GM18870 (cell line): ENCODE data around the gene FYB1.
A peak's percentile ranks its signal among the peaks of the same experiment; 100 is the strongest.
"Not testable (repeated sequence)": the region's sequence is repeated elsewhere in the genome, so short reads cannot be mapped to it uniquely, and the experiment has no call there.

Source experiments
- ATAC-seq: cut with Tn5 transposase; IDR thresholded peaks from one replicate; pipeline ENCODE4 v1.9.1; 2021; ENCODE audit warnings: moderate library complexity; ENCODE audit not compliant: unreplicated experiment

FYB1 gene, protein sequence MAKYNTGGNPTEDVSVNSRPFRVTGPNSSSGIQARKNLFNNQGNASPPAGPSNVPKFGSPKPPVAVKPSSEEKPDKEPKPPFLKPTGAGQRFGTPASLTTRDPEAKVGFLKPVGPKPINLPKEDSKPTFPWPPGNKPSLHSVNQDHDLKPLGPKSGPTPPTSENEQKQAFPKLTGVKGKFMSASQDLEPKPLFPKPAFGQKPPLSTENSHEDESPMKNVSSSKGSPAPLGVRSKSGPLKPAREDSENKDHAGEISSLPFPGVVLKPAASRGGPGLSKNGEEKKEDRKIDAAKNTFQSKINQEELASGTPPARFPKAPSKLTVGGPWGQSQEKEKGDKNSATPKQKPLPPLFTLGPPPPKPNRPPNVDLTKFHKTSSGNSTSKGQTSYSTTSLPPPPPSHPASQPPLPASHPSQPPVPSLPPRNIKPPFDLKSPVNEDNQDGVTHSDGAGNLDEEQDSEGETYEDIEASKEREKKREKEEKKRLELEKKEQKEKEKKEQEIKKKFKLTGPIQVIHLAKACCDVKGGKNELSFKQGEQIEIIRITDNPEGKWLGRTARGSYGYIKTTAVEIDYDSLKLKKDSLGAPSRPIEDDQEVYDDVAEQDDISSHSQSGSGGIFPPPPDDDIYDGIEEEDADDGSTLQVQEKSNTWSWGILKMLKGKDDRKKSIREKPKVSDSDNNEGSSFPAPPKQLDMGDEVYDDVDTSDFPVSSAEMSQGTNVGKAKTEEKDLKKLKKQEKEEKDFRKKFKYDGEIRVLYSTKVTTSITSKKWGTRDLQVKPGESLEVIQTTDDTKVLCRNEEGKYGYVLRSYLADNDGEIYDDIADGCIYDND

DNA sequence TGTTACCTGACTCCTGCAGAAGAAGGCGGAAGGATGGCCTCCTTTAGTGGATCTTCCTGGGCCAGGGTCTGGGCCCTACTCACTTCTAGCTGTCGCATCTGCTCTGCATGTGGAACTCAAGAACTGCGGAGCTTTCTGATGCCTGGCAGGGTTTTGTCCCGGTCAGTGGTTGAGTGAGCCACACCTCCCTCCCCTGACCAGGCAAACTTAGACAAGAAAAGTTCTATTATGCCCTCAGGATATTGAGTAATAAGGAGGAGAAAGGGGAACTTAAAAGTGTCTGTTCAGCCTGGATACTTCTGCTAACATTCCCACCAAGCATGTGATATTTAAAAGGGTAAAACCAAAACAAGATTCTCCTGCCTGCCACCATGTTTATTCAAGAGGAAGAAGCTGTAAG is at the start of gene FYB1:
TSS of gene FYB1 (minus strand) at position 127 of the 400 bp plus-strand sequence. CDS start 16,603 bp downstream, outside the sequence.
- no peak for ATAC-seq

DNA sequence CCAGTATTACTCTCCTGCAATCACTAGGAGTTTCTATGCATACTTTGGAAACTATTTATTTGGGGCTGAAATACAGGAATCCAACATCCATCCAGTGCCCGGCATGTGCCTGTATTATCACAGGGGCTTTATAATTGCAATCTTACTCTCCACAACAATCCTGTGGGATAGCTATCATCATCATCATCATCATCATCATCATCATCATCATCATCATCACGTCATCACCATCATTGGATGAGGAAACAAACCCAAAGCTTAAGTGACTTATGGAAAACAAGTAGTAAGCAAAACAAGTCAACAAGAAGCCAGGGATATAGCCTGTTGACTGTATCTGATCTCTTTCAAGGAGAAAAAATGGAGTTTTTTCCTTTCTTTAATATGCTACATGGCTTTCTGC is 47.8 kb upstream of the FYB1 start:
- no peak for ATAC-seq

DNA sequence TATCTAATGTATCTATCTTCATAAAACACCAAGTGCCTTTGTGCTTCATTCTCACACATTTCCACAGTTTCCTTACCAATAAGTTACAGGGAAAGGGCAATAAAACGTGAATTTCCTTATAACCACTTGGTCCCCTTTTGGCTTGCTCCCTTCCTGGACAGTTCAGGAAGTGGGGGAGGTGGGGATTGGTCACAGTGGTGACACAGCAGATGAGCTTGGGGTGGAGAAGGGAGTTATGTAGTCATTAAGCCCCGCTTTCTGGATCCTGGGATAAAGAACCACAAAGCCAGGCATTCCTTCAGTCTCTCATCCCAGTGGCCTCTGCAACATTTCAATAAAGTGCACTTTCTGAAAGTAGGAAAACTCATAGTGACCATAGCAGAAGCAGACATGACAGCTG is 47.1 kb upstream of the FYB1 start:
- ATAC-seq, result no peak

DNA sequence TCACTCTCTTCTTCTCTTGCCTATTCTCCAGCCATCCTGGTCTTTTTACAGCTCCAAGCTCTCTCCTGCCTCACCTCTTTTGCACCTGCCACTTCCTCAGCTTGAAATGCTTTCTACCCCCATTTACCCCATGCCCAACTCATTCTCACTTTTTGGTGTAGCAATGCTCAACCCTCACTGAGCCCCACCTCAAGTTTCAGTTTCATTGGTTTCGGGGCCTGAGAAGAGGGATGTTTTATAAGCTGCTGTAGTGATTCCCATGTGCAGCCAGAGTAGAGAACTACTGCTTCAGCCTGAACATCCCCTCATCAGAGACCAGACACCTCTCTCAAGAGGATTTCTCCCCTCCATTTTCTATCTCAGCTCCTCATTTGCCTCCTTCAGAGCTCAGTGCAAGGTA is 45.2 kb upstream of the FYB1 start:
- ATAC-seq, result peak; percentile 89

DNA sequence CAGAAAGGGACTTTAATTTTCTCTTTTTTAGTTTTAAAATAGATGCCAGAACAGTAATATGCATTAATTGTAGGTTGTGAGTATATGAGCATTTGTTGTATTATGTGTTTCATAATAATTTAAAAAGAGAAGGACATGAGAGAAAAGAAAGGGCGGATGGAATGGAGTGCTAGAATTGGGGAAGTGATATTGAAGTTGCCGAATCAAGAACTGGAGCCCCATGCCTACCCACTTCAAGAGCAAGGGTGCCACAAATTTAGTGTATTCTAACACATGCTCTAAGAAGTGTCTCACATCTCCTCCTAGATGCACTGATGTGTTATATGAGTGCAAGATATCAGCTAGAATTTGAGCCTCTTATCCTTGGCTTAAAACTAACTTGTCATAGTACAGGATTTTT is 43.6 kb upstream of the FYB1 start:
- ATAC-seq, result no peak

DNA sequence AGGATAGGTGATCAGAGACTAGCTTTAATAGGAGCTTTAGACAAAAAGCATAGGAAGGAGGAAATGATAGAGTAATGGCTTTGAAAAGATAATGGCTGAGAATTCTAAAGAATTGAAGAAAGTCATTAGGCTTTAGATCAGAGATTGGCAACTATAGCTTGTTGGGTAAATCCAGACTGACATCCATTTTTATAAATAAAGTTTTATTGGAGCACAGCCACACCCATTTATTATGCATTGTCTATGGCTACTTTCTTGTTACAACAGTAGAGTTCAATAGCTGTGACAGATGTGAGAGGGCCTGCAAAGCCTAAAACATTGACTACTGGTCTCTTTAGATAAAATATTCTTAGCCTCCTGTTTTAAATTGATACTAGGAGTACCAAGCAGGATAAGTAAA is 40.7 kb upstream of the FYB1 start:
- no peak for ATAC-seq

DNA sequence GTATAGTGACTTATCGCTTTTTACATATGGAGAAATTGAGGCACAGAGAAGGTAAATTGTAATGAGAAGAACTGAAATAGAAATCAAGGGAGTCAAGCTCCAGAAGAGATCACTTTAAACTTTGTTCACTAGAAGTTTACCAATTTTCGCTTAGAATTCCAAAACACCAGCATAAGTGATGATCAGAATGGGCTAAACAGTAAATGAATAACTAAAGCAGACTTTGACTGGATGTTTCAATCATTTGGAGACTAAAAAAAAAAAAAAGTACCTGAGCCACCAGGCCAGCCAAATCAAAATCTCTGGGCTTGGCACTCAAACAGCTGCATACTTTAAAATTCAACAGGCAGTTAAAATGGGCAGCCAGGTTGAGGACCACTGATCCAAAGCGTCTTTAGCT is 38.2 kb upstream of the FYB1 start:
- no peak for ATAC-seq

DNA sequence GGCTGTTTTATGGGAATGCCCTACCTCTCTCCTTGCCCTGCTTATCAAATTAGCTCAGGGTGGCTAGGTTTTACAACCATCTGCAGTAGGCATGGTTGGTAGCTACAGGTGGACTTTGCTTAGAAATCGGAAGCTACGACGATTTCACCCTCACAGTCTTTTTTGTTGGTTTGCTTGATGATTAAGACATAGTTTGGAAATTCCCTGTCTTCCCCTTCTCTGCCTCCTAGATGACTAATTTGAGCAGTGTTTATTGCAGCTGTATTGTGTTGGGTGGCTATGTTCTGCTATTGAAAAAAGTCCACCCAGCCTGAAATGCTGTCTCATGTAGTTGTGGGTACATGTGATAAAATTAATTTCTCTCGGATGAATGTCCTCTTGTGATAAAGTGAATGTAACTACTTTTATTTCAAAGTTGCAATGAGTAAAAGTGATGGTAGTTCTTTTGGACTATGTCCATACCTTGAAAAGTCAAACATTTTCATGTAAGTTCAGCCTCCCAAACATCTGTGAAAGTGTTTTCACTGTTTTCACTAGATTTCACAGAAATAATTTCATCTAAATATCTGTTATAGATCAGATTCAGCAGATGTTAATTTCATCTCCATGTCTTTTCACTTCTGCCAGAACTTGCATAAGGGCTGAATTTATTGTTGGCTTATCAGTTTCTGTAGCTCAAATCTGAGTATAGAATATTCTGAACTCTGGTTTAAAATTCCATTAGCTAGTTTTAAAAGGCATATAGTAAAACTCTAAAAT is 37.3 kb upstream of the FYB1 start:
- ATAC-seq, result peak; percentile 78

DNA sequence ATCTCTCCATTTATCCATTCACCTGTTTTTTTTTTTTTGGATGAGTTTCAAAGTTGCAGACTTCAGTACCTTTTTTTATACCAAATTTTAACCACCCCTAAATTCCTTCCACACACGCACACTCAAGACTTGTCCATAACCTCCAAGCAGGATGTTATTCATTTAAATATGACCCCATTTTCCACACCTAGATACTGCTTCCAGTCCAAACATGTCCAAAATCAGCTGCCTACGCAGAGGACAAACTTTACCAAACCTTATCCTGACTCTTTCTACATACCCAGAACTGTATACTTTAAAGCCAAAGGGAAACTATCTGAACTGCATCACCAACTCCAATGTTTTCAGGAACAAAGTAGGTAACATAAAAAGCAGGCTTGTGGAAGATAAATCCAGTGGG is 36.0 kb upstream of the FYB1 start:
- ATAC-seq, result no peak

DNA sequence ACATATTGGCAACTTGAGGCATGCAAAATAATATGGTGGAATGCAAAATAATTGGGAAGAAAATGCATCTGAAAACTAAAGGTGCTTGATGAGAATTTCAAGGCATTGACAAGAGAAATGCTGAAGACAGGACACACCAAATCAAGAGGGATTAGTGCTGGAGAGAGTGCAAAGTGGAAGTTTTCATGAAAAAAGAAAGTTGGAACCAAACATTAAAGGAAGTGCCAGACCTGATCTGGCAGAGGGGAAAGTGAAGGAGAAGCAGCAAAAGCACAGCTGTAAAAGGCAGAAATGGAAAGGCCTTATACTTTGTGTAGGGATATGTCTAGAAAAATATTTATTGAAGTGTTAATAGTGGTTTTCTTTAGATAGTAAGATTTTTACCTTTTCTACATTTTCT is 35.3 kb upstream of the FYB1 start:
- no peak for ATAC-seq

DNA sequence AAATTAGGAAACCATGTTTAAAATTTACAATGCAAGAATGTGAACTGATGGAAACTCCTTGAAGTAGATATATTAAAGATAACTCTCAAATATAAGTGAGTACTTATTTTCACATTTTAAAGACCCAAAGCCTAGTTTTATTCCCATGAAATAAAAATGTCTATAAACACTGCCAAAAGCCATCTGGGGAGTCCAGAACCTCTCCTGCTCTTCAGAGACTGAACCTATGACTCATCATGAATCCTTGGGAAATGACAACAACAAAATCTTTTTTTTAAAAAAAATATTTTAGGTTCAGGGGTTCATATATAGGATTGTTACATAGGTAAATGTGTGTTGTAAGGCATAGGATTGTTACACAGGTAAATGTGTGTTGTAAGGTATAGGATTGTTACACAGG is 33.8 kb upstream of the FYB1 start:
- no peak for ATAC-seq

DNA sequence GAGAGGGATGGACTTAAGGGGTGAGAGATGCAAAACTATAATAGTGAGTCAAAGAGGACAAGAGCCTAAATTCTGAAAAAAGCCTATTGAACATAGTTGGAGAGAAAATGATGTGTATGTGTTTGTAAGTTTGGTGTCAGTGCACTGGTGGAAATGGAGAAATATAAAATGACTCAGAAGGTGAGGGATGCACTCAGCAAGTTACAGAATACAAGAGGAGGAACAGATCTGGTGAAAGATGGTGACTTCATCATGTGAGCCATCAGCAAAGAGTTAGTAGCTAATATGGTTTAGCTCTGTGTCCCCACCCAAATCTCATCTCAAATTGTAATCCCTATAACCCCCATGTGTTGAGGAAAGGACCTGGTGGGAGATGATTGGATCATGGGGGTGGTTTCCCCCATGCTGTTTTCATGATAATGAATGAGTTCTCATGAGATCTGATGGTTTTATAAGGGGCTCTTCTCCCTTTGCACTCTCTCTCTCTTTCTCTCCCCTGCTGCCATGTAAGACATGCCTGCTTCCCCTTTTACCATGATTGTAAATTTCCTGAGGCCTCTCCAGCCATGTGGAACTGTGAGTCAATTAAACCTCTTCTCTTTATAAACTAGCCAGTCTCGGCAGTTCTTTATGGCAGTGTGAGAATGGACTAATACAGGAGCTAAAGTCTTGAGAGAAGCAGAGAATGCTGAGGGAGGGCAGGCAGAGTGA is 30.4 kb upstream of the FYB1 start:
- ATAC-seq, result no peak

DNA sequence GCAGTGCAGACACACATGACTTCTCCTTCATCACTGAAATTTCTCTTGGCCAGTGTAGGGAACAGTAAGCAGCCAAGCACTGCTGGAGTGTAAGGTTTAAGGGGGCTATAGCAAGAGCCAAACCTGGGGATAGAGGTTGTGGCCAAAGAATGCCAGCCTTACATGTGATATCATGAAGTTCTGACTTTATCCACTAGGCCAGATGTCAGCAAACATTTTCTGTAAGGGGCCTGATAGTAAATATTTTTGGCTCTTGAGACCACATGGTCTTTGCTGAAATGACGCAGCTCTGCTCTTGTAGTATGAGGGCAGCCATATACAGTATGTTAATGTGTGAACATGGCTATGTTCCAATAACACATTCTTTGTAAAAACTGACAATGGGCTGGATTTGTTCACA is 29.7 kb upstream of the FYB1 start:
- no peak for ATAC-seq

DNA sequence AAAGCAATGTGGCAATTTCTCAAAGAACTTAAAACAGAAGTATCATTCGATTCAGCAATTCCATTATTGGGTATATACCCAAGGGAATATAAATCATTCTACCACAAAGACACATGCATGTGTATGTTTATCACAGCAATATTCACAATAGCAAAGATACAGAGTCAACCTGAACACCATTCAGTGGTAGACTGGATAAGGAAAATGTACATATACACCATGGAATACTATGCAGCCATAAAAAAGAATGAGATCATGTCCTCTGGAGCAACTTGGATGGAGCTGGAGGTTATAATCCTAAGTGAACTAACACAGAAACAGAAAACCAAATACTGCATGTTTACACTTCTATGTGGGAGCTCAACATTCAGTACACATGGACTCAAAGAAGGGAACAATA is 21.4 kb upstream of the FYB1 start:
- ATAC-seq, result no peak

DNA sequence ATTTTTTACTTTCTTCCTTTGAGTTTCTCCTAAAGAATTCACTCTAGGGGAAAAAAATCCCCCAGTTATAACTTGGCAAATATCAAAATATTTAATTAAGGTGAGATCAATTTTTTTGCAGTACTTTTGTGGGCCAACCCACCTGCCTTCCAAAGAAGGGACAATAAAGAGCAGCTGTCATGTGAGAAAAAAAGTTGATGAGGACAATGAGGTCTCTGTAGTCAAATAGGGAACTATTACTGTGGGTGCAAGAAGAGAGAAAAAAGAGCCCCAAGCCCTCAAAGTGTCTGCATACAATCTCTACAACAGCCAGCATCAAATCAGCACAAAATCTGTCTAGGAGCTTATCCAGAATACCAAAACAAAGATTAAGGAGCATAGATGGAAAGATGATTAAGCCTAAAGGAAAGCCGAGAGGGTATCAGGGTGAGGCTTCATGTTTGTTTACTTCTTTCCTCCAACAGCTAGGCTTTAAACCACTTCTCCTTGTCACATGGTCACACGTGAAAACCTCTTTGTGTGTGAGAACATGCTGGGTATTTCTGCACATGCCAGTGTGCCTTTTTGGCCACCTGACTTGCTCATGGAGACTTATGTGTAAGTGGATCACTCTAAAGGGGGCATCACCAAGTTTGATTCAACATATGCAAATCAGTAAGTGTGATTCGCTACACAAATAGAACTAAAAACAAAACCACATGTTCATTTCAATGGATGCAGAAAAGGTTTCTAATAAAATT is 19.2 kb upstream of the FYB1 start:
- no peak for ATAC-seq

DNA sequence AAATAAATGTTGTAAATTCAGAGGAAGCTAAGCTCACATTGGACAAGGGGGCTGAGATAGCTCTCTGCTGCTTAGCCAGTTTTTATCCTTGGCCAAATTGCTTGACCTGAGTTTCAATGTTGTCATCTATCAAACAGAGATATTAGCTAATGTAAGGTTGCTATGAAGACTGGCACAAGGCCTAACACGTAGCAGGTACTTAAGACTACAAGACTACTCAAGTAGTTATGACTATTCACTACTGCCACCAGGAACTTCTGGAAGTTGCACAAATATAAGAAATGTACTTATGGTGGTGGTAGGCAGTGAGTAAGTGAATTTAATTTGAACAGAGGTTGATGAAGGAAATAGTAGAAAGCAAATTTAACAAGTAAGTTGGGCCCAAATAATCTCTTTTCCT is 17.4 kb upstream of the FYB1 start:
- ATAC-seq, result no peak

DNA sequence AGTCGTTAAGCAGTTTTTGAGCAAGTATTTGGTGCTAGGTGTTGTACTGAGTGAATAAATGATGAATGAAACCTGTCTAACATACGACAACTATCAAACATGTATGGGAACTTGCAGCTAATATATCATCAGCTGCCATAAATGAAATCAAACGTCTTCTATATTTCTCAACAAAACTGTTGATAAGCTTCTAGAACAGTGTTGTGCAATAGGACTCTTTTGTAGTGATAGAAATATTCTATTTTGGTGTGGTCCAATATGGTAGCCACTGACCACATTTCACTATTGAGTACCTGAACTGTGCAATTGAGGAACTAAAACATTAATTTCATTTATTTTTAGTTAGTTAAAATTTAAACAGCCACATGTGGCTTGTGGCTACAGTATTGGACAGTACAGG is 16.3 kb upstream of the FYB1 start:
- no peak for ATAC-seq

DNA sequence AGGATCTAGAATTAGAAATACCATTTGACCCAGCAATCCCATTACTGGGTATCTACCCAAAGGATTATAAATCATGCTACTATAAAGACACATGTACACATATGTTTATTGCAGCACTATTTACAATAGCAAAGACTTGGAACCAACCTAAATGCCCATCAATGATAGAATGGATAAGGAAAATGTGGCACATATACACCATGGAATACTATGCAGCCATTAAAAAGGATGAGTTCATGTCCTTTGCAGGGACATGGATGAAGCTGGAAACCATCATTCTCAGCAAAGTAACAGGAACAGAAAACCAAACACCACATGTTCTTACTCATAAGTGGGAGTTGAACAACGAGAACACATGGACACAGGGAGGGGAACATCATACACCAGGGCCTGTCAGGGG is 15.1 kb upstream of the FYB1 start:
- not testable (repeated sequence) for ATAC-seq

DNA sequence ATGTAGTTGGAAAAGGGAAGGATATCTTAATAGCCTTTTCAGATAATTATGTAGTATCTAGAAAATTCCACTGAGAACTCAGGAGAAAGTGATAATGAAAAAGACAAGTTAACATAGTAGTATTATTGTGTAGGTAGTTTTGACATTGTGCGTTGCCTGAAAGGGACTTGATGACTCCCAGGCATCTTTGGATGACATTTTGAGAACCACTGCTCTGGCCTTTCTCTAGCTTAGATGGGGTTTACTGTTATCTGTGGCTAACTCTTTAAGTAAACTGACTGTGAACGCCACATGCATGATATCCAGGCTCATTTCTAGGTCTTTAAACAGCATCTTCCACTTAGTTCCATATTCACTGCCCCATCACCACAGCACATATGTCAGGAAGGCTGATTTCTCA is 14.4 kb upstream of the FYB1 start:
- no peak for ATAC-seq
